ENCODE data around the gene U2AF1L4. TPM values are rescaled to one million over a fixed set of nuclear protein-coding genes. Genes with fewer than 3 reads are reported as not detected.

Gene U2AF1L4
- total RNA-seq, 1 experiment from 2014 or later, result 37.5 TPM

- CTCF ChIA-PET, result no interaction called here
- H3K27me3 Mint-ChIP-seq (ENCODE audit: insufficient read depth, unreplicated experiment), result no peaks in the 10 kb centered on the region
- H3K4me3 Mint-ChIP-seq (ENCODE audit: unreplicated experiment), result peak overlapping the region; percentile 97
- peaks cover 8% of the 10 kb centered on the region for H3K4me1 Mint-ChIP-seq (ENCODE audit: insufficient read depth, unreplicated experiment)
- no peaks in the 10 kb centered on the region for H3K9me3 Mint-ChIP-seq (ENCODE audit: unreplicated experiment)
- intact Hi-C loops (cut with micrococcal nuclease), result loop anchor here (1.0 kb wide), 1 partner anchor 9 kb away; the partner anchor contains the start of gene LIN37
- DNase-seq (ENCODE audit: unreplicated experiment), result no peak
- peak overlapping the region; percentile 99 for H3K27ac Mint-ChIP-seq (ENCODE audit: low read depth, unreplicated experiment)
- peaks cover 35% of the 10 kb centered on the region for H3K36me3 Mint-ChIP-seq (ENCODE audit: insufficient read depth, unreplicated experiment)
- POLR2A ChIA-PET, result interaction anchor here (1.1 kb wide), 1 partner anchor 9 kb away, joined by 8 read pairs; the partner anchor contains the start of gene LIN37
- BruUV-seq (replicated peaks), result no TSS peak
- no peak for TF ChIP-seq CTCF (IDR thresholded peaks at IDR 0.05; ENCODE audit: unreplicated experiment)
These were observed 12.1 kb upstream of the U2AF1L4 start for GRCh38 chr19:35757231-35757748.

DNA sequence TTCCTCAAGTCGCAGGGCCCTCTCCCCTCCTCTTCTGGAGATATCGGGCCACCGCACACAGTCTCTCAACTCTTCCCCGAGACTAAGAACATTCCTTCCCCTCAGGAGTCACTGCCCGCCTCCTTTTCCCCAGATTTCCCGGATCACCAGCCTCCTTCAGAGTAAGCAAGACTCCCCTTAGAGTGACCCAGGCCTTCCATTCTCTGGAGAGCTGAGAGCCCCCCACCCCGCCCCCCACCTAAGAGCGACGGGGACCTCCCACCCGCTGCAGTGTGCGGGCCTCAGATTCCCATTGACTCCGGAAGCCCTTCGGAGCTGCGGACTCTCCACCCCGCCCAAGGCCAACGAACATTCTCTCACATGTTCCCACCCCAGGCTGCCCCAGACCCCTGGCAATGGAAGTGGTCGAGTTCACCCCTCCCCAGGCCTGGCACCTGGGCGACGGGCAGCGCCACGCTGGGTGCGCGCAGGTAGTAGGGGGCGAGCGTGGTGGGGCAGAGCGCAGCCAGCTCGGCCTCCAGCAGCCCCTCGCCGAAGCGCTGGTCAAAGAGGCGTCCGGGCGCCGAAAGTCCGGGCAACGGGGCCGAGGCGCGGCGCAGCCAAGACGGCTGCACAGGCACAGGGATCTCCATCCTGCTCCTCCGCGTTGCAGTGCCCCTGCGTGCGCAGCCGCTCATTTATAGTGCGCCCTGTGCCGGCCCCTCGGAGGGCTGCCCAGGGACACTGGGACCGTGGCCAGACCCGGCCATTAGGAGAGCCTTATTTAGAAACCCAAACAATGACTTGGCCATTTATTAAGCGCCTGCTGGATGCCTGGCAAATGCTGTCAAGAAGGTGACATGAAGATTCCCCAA lies 11.4 kb upstream of the U2AF1L4 start, which contains the start of gene HSPB6:
Gene HSPB6, minus strand, starts transcription at position 653 of the 854 bp plus-strand sequence. Its CDS starts 21 bp downstream, at position 632.
- Mint-ChIP-seq H3K9me3 (ENCODE audit: unreplicated experiment) (no peaks in the 10 kb centered on the region), H3K27me3 (ENCODE audit: insufficient read depth, unreplicated experiment) (no peaks in the 10 kb centered on the region), H3K27ac (ENCODE audit: low read depth, unreplicated experiment) (peak within 1 kb of the TSS; percentile 99), H3K36me3 (ENCODE audit: insufficient read depth, unreplicated experiment) (peaks cover 28% of the 10 kb centered on the region), H3K4me3 (ENCODE audit: unreplicated experiment) (peak within 1 kb of the TSS; percentile 97), H3K4me1 (ENCODE audit: insufficient read depth, unreplicated experiment) (peaks cover 8% of the 10 kb centered on the region)
- ChIA-PET POLR2A (interaction anchor here (0.6 to 1.1 kb wide), 2 partner anchors 8 kb away, joined by 3 to 8 read pairs; partner anchors contain the start of gene LIN37), CTCF (no interaction called here)
- BruUV-seq (replicated peaks), result no TSS peak
- intact Hi-C loops (cut with micrococcal nuclease), result loop anchor here (1.0 kb wide), 1 partner anchor 8 kb away; the partner anchor contains the start of gene LIN37
- no peak for DNase-seq (ENCODE audit: unreplicated experiment)
- TF ChIP-seq CTCF (IDR thresholded peaks at IDR 0.05; ENCODE audit: unreplicated experiment), result no peak

GRCh38 chr19:35755550-35756376 lies 10.5 kb upstream of the U2AF1L4 start:
- DNase-seq (ENCODE audit: unreplicated experiment), result no peak
- no peak overlapping the region for H3K27ac Mint-ChIP-seq (ENCODE audit: low read depth, unreplicated experiment)
- no peak overlapping the region for H3K4me3 Mint-ChIP-seq (ENCODE audit: unreplicated experiment)
- no peak for TF ChIP-seq CTCF (IDR thresholded peaks at IDR 0.05; ENCODE audit: unreplicated experiment)
- no peaks in the 10 kb centered on the region for H3K9me3 Mint-ChIP-seq (ENCODE audit: unreplicated experiment)
- BruUV-seq (replicated peaks), result no TSS peak
- POLR2A ChIA-PET, result interaction anchor here (0.8 kb wide), 1 partner anchor 11 kb away, joined by 3 read pairs; the partner anchor contains the start of genes PSENEN and U2AF1L4
- H3K36me3 Mint-ChIP-seq (ENCODE audit: insufficient read depth, unreplicated experiment), result peaks cover 22% of the 10 kb centered on the region
- intact Hi-C loops (cut with micrococcal nuclease), result no loop called here
- H3K4me1 Mint-ChIP-seq (ENCODE audit: insufficient read depth, unreplicated experiment), result peaks cover 8% of the 10 kb centered on the region
- CTCF ChIA-PET, result no interaction called here
- no peaks in the 10 kb centered on the region for H3K27me3 Mint-ChIP-seq (ENCODE audit: insufficient read depth, unreplicated experiment)

All from MCF 10A (cell line).